HepG2 (cell line): ENCODE results near the gene CASP3. TPM values are rescaled to one million over a fixed set of nuclear protein-coding genes. Genes with fewer than 3 reads are reported as not detected.
A peak's percentile ranks its signal among the peaks of the same experiment; 100 is the strongest.

Experiments used
- ATAC-seq: fragments of 200-7000 bp; cut with Tn5 transposase; 3 replicates; pipeline ENCODE4 v1.9.1; 2020; ENCODE audit warnings: mild to moderate bottlenecking, moderate library complexity
- BruUV-seq: library from RNA; stranded (reverse); fragments of 400-500 nt; replicated peaks from 2 replicates; lab custom pipeline; 2021; lab: Mats Ljungman, UMichigan
- CTCF ChIA-PET: fragments of 300-600 bp; formaldehyde crosslinking; extraction: SDS; loops from one replicate; lab custom pipeline; 2021; ENCODE audit warnings: low total read pairs, inconsistent platforms, low intra/inter-chr PET ratio; lab: Yijun Ruan, JAX
- POLR2A ChIA-PET: fragments of 350-600 bp; sonication (Branson Sonifier 250); formaldehyde crosslinking; loops from one replicate; lab custom pipeline; 2020; ENCODE audit warnings: antibody characterized with exemption, inconsistent platforms; lab: Yijun Ruan, JAX
- DNase-seq: peaks from one replicate; pipeline ENCODE4 v3.0.0-alpha.2; 2015; ENCODE audit warnings: low spot score
- FAIRE-seq: peaks from 3 replicates; lab custom pipeline; 2011; peaks lifted over from hg19 to GRCh38; lab: Jason Lieb, UNC
- H2AFZ ChIP-seq: one replicate; pipeline ENCODE4 v1.6.1; 2011; ENCODE audit warnings: low read length, inconsistent platforms
- H3K27ac ChIP-seq: fragments of 300-600 bp; 3 replicates; pipeline ENCODE4 v1.8.0; 2011; ENCODE audit warnings: mixed run types, mild to moderate bottlenecking, mixed read lengths, low read length, inconsistent platforms; ENCODE audit not compliant: insufficient read depth; ENCODE audit errors: extremely low read length
- H3K27me3 ChIP-seq, 2 experiments: fragments of 200-600 bp in 1 of 2; 2 replicates in 1 of 2; 3 replicates in 1 of 2; pipeline versions ENCODE4 v1.6.0 to v1.8.0; 2011; ENCODE audit warnings: low read length in 2 of 2, mild to moderate bottlenecking in 2 of 2, moderate library complexity in 2 of 2, inconsistent platforms in 1 of 2; ENCODE audit not compliant: insufficient read depth in 2 of 2, control insufficient read depth in 1 of 2
- H3K36me3 ChIP-seq, 2 experiments: fragments of 200-600 bp in 1 of 2; replicated peaks in 1 of 2; 2 replicates in 1 of 2; 3 replicates in 1 of 2; pipeline versions ENCODE4 v1.5.1 to v1.8.0; 2011; ENCODE audit warnings: low read length in 2 of 2, inconsistent platforms in 1 of 2; ENCODE audit not compliant: insufficient read depth in 2 of 2, control insufficient read depth in 1 of 2
- H3K4me1 ChIP-seq: 2 replicates; pipeline ENCODE4 v1.5.1; 2012; ENCODE audit warnings: low read length, inconsistent platforms; ENCODE audit not compliant: insufficient read depth
- H3K4me2 ChIP-seq: 2 replicates; pipeline ENCODE4 v1.6.0; 2011; ENCODE audit warnings: low read depth, low read length, inconsistent platforms
- H3K4me3 ChIP-seq, 3 experiments: fragments of 200-600 bp in 1 of 3; sonication (generic), shearing (Covaris generic) in 1 of 3; replicated peaks in 1 of 3; 2 replicates each; pipeline ENCODE4 v1.5.1; 2011 to 2016; ENCODE audit warnings: low read length in 3 of 3, inconsistent platforms in 2 of 3, low read depth in 2 of 3, mild to moderate bottlenecking in 2 of 3, control low read depth in 1 of 3, mixed read lengths in 1 of 3; ENCODE audit not compliant: insufficient read depth in 1 of 3
- H3K79me2 ChIP-seq: one replicate; pipeline ENCODE4 v1.6.1; 2011; ENCODE audit warnings: low read length, inconsistent platforms; ENCODE audit not compliant: insufficient read depth
- H3K9ac ChIP-seq: 2 replicates; pipeline ENCODE4 v1.6.0; 2011; ENCODE audit warnings: mild to moderate bottlenecking, low read depth, low read length, inconsistent platforms; ENCODE audit not compliant: insufficient read depth
- H3K9me3 ChIP-seq: 2 replicates; pipeline ENCODE4 v1.5.1; 2012; ENCODE audit warnings: mild to moderate bottlenecking, low read length
- H4K20me1 ChIP-seq: 2 replicates; pipeline ENCODE4 v1.6.0; 2011; ENCODE audit warnings: inconsistent platforms, mild to moderate bottlenecking, low read length, moderate library complexity; ENCODE audit not compliant: insufficient read depth
- FOXA1 ChIP-seq, 2 experiments: fragments of 450-650 bp in 1 of 2; sonication (generic) in 1 of 2; formaldehyde crosslinking in 1 of 2; IDR thresholded peaks; 2 replicates each; pipeline versions ENCODE4 v1.4.0 to v1.6.1; 2016 to 2020; ENCODE audit warnings: missing genetic modification reagents in 1 of 2
- FOXA3 ChIP-seq: IDR thresholded peaks from 2 replicates; pipeline ENCODE4 v1.6.1; 2016; ENCODE audit warnings: missing genetic modification reagents, missing compliant biosample characterization
- FOXK2 ChIP-seq: fragments of 450-650 bp; IDR thresholded peaks from 2 replicates; pipeline ENCODE4 v1.6.1; 2016
- HDAC6 ChIP-seq: fragments of 200-600 bp; sonication (generic); IDR thresholded peaks from 2 replicates; pipeline ENCODE4 v1.7.0; 2017; ENCODE audit warnings: mild to moderate bottlenecking, antibody characterized with exemption, low read length, low read depth
- KDM6A ChIP-seq: IDR thresholded peaks from 2 replicates; pipeline ENCODE4 v1.6.1; 2016; ENCODE audit warnings: low read depth
- KLF12 ChIP-seq: sonication (generic); formaldehyde crosslinking; IDR thresholded peaks from 2 replicates; pipeline ENCODE4 v1.4.0; 2020; ENCODE audit warnings: missing genetic modification reagents, borderline replicate concordance
- POGZ ChIP-seq: sonication (generic); formaldehyde crosslinking; IDR thresholded peaks from 2 replicates; pipeline ENCODE4 v1.4.0; 2020; ENCODE audit warnings: mild to moderate bottlenecking, missing genetic modification reagents
- RBM39 ChIP-seq: fragments of 200-400 bp; formaldehyde crosslinking; IDR thresholded peaks from one replicate; pipeline ENCODE4 v1.6.1; 2018; ENCODE audit warnings: antibody characterized with exemption, mild to moderate bottlenecking, low read depth, low read length; ENCODE audit not compliant: poor library complexity, severe bottlenecking
- RXRA ChIP-seq: sonication (generic); formaldehyde crosslinking; IDR thresholded peaks from 2 replicates; pipeline ENCODE4 v1.5.1; 2020; ENCODE audit warnings: missing genetic modification reagents
- SCMH1 ChIP-seq: sonication (generic); formaldehyde crosslinking; IDR thresholded peaks from 2 replicates; pipeline ENCODE4 v1.9.0; 2021; ENCODE audit warnings: missing genetic modification reagents, mild to moderate bottlenecking, borderline replicate concordance
- ZFP1 ChIP-seq: IDR thresholded peaks from 2 replicates; pipeline ENCODE4 v1.6.1; 2016
- ZFY ChIP-seq: sonication (generic); formaldehyde crosslinking; IDR thresholded peaks from 2 replicates; pipeline ENCODE4 v1.4.0; 2020; ENCODE audit warnings: missing genetic modification reagents
- ZNF224 ChIP-seq: sonication (generic); formaldehyde crosslinking; IDR thresholded peaks from 2 replicates; pipeline ENCODE4 v1.5.0; 2020; ENCODE audit warnings: mild to moderate bottlenecking, missing genetic modification reagents
- ZNF292 ChIP-seq: sonication (generic); formaldehyde crosslinking; IDR thresholded peaks from 2 replicates; pipeline ENCODE4 v1.8.1; 2022; ENCODE audit warnings: mild to moderate bottlenecking, low read depth, missing genetic modification reagents, borderline replicate concordance
- ZNF564 ChIP-seq: sonication (generic); formaldehyde crosslinking; IDR thresholded peaks from 2 replicates; pipeline ENCODE4 v1.8.1; 2023; ENCODE audit warnings: mild to moderate bottlenecking, missing genetic modification reagents
- ZNF772 ChIP-seq: sonication (generic); formaldehyde crosslinking; IDR thresholded peaks from 2 replicates; pipeline ENCODE4 v1.5.0; 2020; ENCODE audit warnings: mild to moderate bottlenecking, missing genetic modification reagents
- ZNF879 ChIP-seq: sonication (generic); formaldehyde crosslinking; IDR thresholded peaks from 2 replicates; pipeline ENCODE4 v1.8.1; 2023; ENCODE audit warnings: missing genetic modification reagents
- WGBS: methylation state at CpG from one replicate; pipeline ENCODE4 v1.1.6; 2017; ENCODE audit warnings: low lambda C conversion rate; 5-methylcytosine and 5-hydroxymethylcytosine counted together
- in situ Hi-C: cut with HindIII; loops from 2 replicates; pipeline ENCODE4 v1.10.0; 2017; ENCODE audit warnings: low pct_unique_long_range_greater_than_20kb; ENCODE audit not compliant: extremely low pct_ligation_motif_present
- intact Hi-C: fragments of 100-400 bp; cut with micrococcal nuclease; formaldehyde crosslinking; loops from one replicate; pipeline ENCODE4 v1.10.0; 2022; ENCODE audit not compliant: unreplicated experiment
- polyA plus RNA-seq, 8 experiments: library from polyadenylated mRNA; depleted of rRNA in 3 of 8; stranded (reverse) in 7 of 8; unstranded in 1 of 8; fragments of >200 nt; fragmentation: Illumina TruSeq in 4 of 8; extraction: Trizol in 4 of 8; gene quantifications; 2 replicates each; pipeline versions ENCODE4 v1.2.1 to v1.2.3, GENCODE V29; 2011 to 2016; ENCODE audit warnings: low read depth in 4 of 8, missing spikeins in 1 of 8, mixed read lengths in 1 of 8; ENCODE audit not compliant: insufficient read depth in 1 of 8
- total RNA-seq, 5 experiments: library from RNA; depleted of rRNA; stranded (reverse); fragments of >200 nt; fragmentation: Illumina TruSeq; extraction: Trizol; gene quantifications; 2 replicates each; pipeline ENCODE4 v1.2.3, GENCODE V29; 2016; ENCODE audit warnings: low read depth in 1 of 5
- TF ChIP-seq, protein P1 (sequence below): sonication (generic); formaldehyde crosslinking; IDR thresholded peaks from 2 replicates; pipeline ENCODE4 v1.4.0; 2020; ENCODE audit warnings: missing genetic modification reagents, borderline replicate concordance
- TF ChIP-seq, protein P2 (sequence below): sonication (generic); formaldehyde crosslinking; IDR thresholded peaks from 2 replicates; pipeline ENCODE4 v1.4.0; 2020; ENCODE audit warnings: low read depth, mild to moderate bottlenecking, missing genetic modification reagents

The CASP3 gene
- total and polyA plus RNA-seq, 2 of the 13 experiments (the other 11 are each of a cell fraction or from before 2014, with no cell fraction given) = 26.0 to 77.8 TPM

DNA sequence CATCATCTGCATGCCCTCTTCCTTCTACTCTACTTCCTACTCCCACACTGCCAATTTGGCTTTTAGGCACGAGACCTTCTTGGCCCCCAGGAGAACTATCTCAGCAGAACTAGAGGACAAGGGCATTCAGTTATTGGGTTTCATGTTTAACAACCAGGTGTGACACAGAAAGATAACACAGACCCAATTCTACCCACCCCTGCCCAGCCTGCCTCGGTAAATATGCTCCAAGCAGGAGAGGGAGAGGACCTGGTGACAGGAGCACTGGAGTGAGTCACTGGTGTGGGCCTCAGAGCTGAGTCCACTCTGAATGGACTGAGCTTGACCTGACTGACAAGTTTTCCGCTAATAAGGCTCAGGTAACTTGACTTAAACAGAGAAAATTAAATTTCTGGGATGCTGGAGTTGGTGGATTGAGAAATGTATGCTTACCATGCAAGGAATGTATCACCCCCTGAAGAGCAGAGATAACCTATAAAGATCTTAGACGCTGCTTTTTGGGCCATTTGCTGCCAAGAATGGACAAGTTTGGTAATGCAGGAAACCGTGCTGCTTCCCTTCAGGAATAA lies 52.5 kb downstream of the CASP3 start:
- POLR2A ChIA-PET = interaction anchor here (0.5 to 1.0 kb wide), 2 partner anchors 12 to 127 kb away, joined by 3 read pairs; no protein-coding TSS in a partner anchor
- Histone ChIP-seq H3K4me2 (peak overlapping the region; percentile 43), H3K4me1 (peaks cover 31% of the 10 kb centered on the region), H2AFZ (no peak overlapping the region), H3K27ac (no peak overlapping the region), H3K36me3 (no peaks in the 10 kb centered on the region), H3K9ac (no peak overlapping the region), H3K27me3 (no peaks in the 10 kb centered on the region), H3K9me3 (no peaks in the 10 kb centered on the region), H3K4me3 (no peak overlapping the region; a peak in 1 of 6 replicates), H3K79me2 (no peaks in the 10 kb centered on the region), H4K20me1 (no peaks in the 10 kb centered on the region)
- FAIRE-seq (peak; percentile 49), DNase-seq (peak; percentile 58), ATAC-seq (peak; percentile 98)
- CTCF ChIA-PET = no interaction called here
- 34% methylated on average over 5 of the region's 5 CpGs for WGBS
- no TSS peak for BruUV-seq
- intact Hi-C loops (no loop called here), in situ Hi-C loops (no loop called here)
- TF ChIP-seq KDM6A (CRISPR knock-in tag) (no peak), KLF12 (CRISPR knock-in tag) (no peak), FOXA1 (IDR thresholded peaks at IDR 0.05) (no peak), FOXA1 (CRISPR knock-in tag; IDR thresholded peaks at IDR 0.05) (peak; percentile 66), ZNF224 (CRISPR knock-in tag) (no peak), RXRA (CRISPR knock-in tag) (peak; percentile 20; the same call in 1 of the 2 replicates), ZNF879 (no peak), SCMH1 (CRISPR knock-in tag) (no peak), ZFP1 (CRISPR knock-in tag) (no peak), HDAC6 (no peak), ZNF564 (CRISPR knock-in tag) (no peak), FOXA3 (CRISPR knock-in tag) (peak; percentile 55; the same call in 1 of the 2 replicates), FOXK2 (no peak), ZFY (CRISPR knock-in tag) (peak; percentile 14; the same call in 1 of the 2 replicates), RBM39 (no peak), POGZ (CRISPR knock-in tag) (0 out of 2 replicates have a peak, but pooled peaks have one; percentile 14), ZNF772 (CRISPR knock-in tag) (no peak), ZNF292 (CRISPR knock-in tag) (no peak)
- TF ChIP-seq, protein P1, sequence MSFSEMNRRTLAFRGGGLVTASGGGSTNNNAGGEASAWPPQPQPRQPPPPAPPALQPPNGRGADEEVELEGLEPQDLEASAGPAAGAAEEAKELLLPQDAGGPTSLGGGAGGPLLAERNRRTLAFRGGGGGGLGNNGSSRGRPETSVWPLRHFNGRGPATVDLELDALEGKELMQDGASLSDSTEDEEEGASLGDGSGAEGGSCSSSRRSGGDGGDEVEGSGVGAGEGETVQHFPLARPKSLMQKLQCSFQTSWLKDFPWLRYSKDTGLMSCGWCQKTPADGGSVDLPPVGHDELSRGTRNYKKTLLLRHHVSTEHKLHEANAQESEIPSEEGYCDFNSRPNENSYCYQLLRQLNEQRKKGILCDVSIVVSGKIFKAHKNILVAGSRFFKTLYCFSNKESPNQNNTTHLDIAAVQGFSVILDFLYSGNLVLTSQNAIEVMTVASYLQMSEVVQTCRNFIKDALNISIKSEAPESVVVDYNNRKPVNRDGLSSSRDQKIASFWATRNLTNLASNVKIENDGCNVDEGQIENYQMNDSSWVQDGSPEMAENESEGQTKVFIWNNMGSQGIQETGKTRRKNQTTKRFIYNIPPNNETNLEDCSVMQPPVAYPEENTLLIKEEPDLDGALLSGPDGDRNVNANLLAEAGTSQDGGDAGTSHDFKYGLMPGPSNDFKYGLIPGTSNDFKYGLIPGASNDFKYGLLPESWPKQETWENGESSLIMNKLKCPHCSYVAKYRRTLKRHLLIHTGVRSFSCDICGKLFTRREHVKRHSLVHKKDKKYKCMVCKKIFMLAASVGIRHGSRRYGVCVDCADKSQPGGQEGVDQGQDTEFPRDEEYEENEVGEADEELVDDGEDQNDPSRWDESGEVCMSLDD (CRISPR knock-in tag) = no peak
- TF ChIP-seq, protein P2, sequence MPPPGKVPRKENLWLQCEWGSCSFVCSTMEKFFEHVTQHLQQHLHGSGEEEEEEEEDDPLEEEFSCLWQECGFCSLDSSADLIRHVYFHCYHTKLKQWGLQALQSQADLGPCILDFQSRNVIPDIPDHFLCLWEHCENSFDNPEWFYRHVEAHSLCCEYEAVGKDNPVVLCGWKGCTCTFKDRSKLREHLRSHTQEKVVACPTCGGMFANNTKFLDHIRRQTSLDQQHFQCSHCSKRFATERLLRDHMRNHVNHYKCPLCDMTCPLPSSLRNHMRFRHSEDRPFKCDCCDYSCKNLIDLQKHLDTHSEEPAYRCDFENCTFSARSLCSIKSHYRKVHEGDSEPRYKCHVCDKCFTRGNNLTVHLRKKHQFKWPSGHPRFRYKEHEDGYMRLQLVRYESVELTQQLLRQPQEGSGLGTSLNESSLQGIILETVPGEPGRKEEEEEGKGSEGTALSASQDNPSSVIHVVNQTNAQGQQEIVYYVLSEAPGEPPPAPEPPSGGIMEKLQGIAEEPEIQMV (CRISPR knock-in tag) = no peak
